Psoas muscle (tissue), 8 donors: ENCODE results near the gene ITFG1. TPM values are rescaled to one million over a fixed set of nuclear protein-coding genes. Genes with fewer than 3 reads are reported as not detected.

ENCODE experiments used
- ATAC-seq, 4 donors: fragments of 200-7000 bp; cut with Tn5 transposase; one replicate each; pipeline ENCODE4 v1.9.1; 2020; ENCODE audit warnings: moderate library complexity in 3 of 4, mild to moderate bottlenecking in 2 of 4
- DNase-seq, 2 donors: peaks; one replicate each; pipeline ENCODE4 v3.0.0-alpha.2; 2020
- H3K27ac ChIP-seq: fragments of 200-600 bp; one replicate; pipeline ENCODE4 v1.8.0; 2022
- H3K27me3 ChIP-seq, 3 donors: fragments of 200-600 bp in 1 of 3; one replicate each; pipeline versions ENCODE4 v1.6.1 to v1.8.0; 2013 to 2022; ENCODE audit warnings: low read length in 2 of 3, mild to moderate bottlenecking in 2 of 3, moderate library complexity in 1 of 3; ENCODE audit not compliant: insufficient read depth in 3 of 3
- H3K36me3 ChIP-seq, 2 donors: fragments of 200-600 bp in 1 of 2; one replicate each; pipeline versions ENCODE4 v1.6.1 to v1.8.0; 2013 to 2022; ENCODE audit warnings: low read depth in 1 of 2, mild to moderate bottlenecking in 1 of 2, moderate library complexity in 1 of 2; ENCODE audit not compliant: insufficient read depth in 1 of 2
- H3K4me1 ChIP-seq: fragments of 200-600 bp; one replicate; pipeline ENCODE4 v1.8.0; 2022
- H3K4me3 ChIP-seq: fragments of 200-600 bp; one replicate; pipeline ENCODE4 v1.8.0; 2022; ENCODE audit warnings: mild to moderate bottlenecking
- H3K9me3 ChIP-seq: fragments of 200-600 bp; one replicate; pipeline ENCODE4 v1.8.0; 2022
- WGBS, 3 donors: extraction: QIAGEN DNeasy Blood & Tissue Kit; methylation state at CpG; one replicate each; pipeline versions ENCODE4 v1.1.6 to v1.1.7; 2013; 5-methylcytosine and 5-hydroxymethylcytosine counted together
- intact Hi-C, 2 donors: fragments of 100-400 bp; cut with DNase I; formaldehyde crosslinking; loops; one replicate each; pipeline versions ENCODE4 v1.11.0 to v1.14.2; 2022
- polyA plus RNA-seq, 3 donors: library from polyadenylated mRNA; stranded (reverse); fragments of 200-250 nt; gene quantifications; one replicate each; pipeline ENCODE4 v1.2.3, GENCODE V29; 2013
- total RNA-seq, 4 donors: library from RNA; stranded (reverse); fragmentation: NEBNext Ultra II Directional in 2 of 4; extraction: Animal tissue kit (Norgen Biotek cat#: 25700) in 2 of 4; gene quantifications; one replicate each; pipeline versions ENCODE4 v1.2.1 to v1.2.4, GENCODE V29; 2021 to 2023
- TF ChIP-seq, protein P1 (sequence below): fragments of 200-600 bp; IDR thresholded peaks from one replicate; pipeline ENCODE4 v1.8.0; 2022; ENCODE audit warnings: antibody characterized with exemption
- donor health status: healthy with polysubstance abuse.
- donor health status: DM: no; HTN: no; CAD: no; lungs with moderate emphysema.
- donor health status: Bipolar disorder and iron deficiency.
- donor health status: healthy.
- donor health status: DM: yes; HTN: yes; CAD: no.
- donor health status: DM: no; HTN: no; CAD: no.
- donor health status: DM: no; HTN: no; CAD: no.
- donor health status: DM: yes; HTN: yes; CAD: no.

The ITFG1 gene
- total and polyA plus RNA-seq, 7 donors: 13.0 to 30.3 (median 22.6) TPM

DNA sequence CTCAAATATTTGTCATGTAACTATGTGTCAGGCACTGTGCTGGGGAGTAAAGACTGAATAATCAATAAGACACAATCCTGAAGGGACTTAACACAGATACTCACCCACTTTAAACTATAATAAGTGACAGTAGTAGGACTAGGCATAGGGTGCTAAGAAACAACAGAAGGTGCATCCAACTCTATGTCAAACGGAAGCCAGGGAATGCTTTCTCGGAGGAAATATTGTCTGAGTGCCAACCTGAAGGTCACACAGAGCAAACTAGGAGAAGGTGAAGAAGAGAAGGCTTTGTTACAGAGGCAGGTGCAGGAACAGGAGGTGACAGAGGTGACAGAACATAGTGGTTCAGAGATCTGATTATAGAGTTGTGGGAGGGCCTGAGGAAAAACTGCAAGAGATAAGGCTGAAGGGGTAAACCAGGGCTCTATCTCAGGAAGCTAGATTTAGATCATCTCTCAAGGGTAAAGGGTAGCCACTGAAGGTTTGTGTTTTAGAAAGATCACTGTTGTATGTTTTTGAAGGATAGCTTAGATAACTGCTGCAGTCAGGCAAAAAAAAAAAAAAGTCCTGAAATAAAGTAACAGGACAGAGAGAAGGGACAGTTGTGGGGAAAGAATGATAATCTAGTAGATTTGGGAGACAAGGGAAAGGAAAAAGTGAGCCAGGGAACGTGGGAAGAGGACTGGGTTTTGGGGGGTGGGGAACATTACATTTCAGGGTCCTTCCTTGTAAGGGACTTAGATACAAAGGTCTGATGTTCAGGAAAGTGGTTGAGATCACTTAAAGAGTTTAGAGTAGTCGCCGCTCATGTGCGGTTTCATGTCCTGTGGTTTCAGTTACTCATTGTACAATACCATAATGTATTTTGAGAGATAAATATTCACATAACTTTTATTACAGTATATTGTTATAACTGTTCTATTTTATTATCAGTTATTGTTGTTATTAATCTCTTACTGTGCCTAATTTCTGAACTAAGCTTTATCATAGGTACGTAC is 231.5 kb downstream of the ITFG1 start:
- H3K9me3 ChIP-seq: no peaks in the 10 kb centered on the region
- DNase-seq (no peak), ATAC-seq (peak in 2 of 4 donors; percentile 26 to 35)
- H3K4me1 ChIP-seq: no peaks in the 10 kb centered on the region
- TF ChIP-seq, protein P1, sequence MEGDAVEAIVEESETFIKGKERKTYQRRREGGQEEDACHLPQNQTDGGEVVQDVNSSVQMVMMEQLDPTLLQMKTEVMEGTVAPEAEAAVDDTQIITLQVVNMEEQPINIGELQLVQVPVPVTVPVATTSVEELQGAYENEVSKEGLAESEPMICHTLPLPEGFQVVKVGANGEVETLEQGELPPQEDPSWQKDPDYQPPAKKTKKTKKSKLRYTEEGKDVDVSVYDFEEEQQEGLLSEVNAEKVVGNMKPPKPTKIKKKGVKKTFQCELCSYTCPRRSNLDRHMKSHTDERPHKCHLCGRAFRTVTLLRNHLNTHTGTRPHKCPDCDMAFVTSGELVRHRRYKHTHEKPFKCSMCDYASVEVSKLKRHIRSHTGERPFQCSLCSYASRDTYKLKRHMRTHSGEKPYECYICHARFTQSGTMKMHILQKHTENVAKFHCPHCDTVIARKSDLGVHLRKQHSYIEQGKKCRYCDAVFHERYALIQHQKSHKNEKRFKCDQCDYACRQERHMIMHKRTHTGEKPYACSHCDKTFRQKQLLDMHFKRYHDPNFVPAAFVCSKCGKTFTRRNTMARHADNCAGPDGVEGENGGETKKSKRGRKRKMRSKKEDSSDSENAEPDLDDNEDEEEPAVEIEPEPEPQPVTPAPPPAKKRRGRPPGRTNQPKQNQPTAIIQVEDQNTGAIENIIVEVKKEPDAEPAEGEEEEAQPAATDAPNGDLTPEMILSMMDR: no peak
- no peak overlapping the region for H3K27ac ChIP-seq
- H3K4me3 ChIP-seq: no peak overlapping the region
- no peaks in the 10 kb centered on the region for H3K27me3 ChIP-seq
- H3K36me3 ChIP-seq: peaks cover 0 to 10% of the 10 kb centered on the region in 2 donors
- intact Hi-C loops: no loop called here
- WGBS, 3 donors: 73 to 75% (median 74%) methylated on average over 7 of the region's 7 CpGs

DNA sequence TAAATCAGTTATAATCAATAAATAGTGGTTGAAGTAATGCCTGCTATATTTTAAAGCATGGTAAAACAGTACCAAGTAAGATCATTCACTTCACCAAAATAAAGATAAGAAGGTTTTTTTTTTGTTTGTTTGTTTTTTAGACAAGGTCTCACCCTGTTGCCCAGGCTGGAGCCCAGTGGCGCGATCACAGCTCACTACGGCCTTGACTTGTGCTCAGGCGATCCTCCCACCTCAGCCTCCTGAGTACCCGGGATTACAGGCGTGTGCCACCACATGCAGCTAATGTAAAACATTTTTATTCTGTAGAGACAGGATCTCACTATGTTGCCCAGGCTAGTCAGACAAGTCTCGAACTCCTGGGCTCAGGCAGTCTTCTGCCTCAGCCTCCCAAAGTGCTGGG is 232.6 kb downstream of the ITFG1 start:
- TF ChIP-seq, protein P1: no peak
- no peaks in the 10 kb centered on the region for H3K9me3 ChIP-seq
- no peak overlapping the region for H3K4me3 ChIP-seq
- 96 to 98% (median 97%) methylated on average over 7 of the region's 7 CpGs for WGBS, 3 donors
- H3K4me1 ChIP-seq: no peaks in the 10 kb centered on the region
- H3K36me3 ChIP-seq: peaks cover 0 to 10% of the 10 kb centered on the region in 2 donors
- intact Hi-C loops: no loop called here
- ATAC-seq: no peak
- no peak overlapping the region for H3K27ac ChIP-seq
- H3K27me3 ChIP-seq: no peaks in the 10 kb centered on the region
- no peak for DNase-seq

DNA sequence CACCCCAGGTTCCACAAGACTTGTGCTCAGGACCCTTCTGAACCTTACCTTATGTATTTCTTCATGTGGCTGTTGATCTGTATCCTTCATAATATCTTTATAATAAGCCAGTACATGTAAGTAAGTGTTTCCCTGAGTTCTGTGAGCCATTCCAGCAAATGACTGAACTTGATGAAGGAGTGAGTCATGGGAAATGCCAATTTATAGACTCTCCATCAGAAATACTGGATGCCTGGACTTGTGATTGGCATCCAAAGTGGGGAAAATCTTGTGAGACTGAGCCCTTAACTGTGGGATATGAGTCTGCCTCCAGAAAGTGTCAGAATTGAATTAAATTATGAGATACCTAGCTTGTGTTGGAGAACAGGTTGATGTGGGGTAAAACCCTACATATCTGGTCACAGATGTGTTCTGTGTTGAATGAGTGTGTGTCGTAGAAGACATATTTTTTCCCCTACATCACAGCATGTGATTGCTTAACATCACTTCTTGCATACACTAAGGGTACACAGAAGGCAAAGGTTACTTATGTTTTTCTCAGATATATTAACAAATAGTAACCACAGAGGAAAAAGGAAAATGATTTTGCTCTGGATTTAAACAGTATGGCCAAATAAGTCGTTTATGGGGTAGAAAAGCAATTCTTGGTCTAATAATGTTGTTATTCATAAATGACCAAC is 247.0 kb downstream of the ITFG1 start:
- H3K36me3 ChIP-seq: peaks cover 0 to 23% of the 10 kb centered on the region in 2 donors
- 94 to 95% (median 94%) methylated on average over 2 of the region's 2 CpGs for WGBS, 3 donors

GRCh38 chr16:47211218-47211617 is 249.6 kb downstream of the ITFG1 start:
- intact Hi-C loops: no loop called here

More for the DNA sequence above, 247.0 kb downstream of the ITFG1 start:
- no peaks in the 10 kb centered on the region for H3K27me3 ChIP-seq
- intact Hi-C loops: no loop called here
- TF ChIP-seq, protein P1: no peak
- ATAC-seq: no peak
- H3K27ac ChIP-seq: no peak overlapping the region
- no peak for DNase-seq
- H3K9me3 ChIP-seq: no peaks in the 10 kb centered on the region
- no peak overlapping the region for H3K4me3 ChIP-seq
- H3K4me1 ChIP-seq: no peaks in the 10 kb centered on the region

More at GRCh38 chr16:47211218-47211617, 249.6 kb downstream of the ITFG1 start:
- H3K27me3 ChIP-seq: no peaks in the 10 kb centered on the region
- no peaks in the 10 kb centered on the region for H3K4me1 ChIP-seq
- H3K4me3 ChIP-seq: no peak overlapping the region
- H3K27ac ChIP-seq: no peak overlapping the region
- WGBS, 3 donors: 97 to 99% (median 98%) methylated on average over 4 of the region's 4 CpGs
- TF ChIP-seq, protein P1: no peak
- ATAC-seq (no peak), DNase-seq (no peak)
- H3K36me3 ChIP-seq: no peaks in the 10 kb centered on the region
- no peaks in the 10 kb centered on the region for H3K9me3 ChIP-seq
